ENCODE results near the gene VSIG1.

GRCh38 chrX:108020631-108021030, 24.2 kb upstream of the VSIG1 start:
- TF ChIP-seq EZH2 (IDR thresholded peaks at IDR 0.05; ENCODE audit: low read depth) = no peak
- TF ChIP-seq, protein P1, sequence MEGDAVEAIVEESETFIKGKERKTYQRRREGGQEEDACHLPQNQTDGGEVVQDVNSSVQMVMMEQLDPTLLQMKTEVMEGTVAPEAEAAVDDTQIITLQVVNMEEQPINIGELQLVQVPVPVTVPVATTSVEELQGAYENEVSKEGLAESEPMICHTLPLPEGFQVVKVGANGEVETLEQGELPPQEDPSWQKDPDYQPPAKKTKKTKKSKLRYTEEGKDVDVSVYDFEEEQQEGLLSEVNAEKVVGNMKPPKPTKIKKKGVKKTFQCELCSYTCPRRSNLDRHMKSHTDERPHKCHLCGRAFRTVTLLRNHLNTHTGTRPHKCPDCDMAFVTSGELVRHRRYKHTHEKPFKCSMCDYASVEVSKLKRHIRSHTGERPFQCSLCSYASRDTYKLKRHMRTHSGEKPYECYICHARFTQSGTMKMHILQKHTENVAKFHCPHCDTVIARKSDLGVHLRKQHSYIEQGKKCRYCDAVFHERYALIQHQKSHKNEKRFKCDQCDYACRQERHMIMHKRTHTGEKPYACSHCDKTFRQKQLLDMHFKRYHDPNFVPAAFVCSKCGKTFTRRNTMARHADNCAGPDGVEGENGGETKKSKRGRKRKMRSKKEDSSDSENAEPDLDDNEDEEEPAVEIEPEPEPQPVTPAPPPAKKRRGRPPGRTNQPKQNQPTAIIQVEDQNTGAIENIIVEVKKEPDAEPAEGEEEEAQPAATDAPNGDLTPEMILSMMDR (conservative IDR thresholded peaks at IDR 0.05) = peak; percentile 76
